CD4-positive, alpha-beta T cell treated with Interleukin-15 for 1 hour (primary cell): ENCODE results near the gene PDSS1.
"Not testable (repeated sequence)": the region's sequence is repeated elsewhere in the genome, so short reads cannot be mapped to it uniquely, and the experiment has no call there.

Source experiments
- DNase-seq: peaks from one replicate; pipeline ENCODE4 v3.0.0-alpha.2; 2020

Gene PDSS1

DNA sequence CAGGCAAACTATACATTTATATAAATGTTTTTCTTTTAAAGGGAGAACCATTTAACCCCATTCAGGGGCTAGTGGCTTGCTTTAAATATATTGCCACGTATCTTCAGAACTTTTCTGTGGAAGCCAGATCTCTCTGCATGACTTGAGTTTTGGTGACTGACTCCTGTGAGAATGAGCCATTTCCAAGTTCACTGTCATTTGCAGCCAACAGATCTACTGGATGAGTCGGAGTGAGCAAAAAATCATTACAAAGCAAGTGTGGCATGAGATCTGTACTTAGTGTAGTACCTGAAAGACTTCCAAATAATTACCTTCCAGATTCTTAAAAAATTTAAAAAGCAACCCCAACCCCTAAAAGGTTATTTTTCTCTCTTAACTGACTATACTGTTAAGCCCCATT lies 45.6 kb downstream of the PDSS1 start:
- no peak for DNase-seq

DNA sequence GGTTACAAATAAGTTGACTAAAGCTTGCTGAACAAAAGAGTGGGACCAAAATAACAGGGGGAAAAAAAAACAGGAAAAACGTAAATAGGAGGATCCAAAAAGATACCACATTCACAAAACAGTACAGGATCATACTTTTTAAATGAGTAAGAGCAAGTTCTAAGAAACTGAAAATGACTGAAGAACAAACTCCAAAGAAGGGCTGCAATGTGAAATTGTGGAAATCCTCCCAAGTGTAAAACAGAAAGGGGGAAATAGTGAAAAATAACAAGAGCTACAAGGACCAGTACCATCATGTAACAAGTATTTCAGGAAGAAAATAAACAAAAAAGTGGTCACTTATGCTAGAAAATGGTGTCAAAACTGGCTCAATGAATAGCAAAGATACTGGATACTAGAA lies 46.3 kb downstream of the PDSS1 start:
- no peak for DNase-seq

DNA sequence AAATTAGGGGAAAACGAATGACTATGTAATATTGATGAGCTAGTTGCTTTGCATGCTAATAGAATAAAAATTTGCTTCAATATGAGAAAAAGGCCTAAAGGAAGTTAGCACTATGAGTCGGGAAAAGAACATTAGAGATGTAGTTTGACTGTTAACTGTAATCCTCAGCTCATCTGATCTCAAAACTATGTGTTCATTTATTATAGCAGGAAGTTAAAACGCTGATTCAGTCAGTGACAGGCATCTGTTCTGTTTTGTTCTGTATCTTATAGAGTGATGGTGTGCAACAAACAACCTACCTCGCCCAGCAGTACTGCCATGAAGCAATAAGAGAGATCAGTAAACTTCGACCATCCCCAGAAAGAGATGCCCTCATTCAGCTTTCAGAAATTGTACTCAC lies 48.6 kb downstream of the PDSS1 start:
- DNase-seq: no peak

DNA sequence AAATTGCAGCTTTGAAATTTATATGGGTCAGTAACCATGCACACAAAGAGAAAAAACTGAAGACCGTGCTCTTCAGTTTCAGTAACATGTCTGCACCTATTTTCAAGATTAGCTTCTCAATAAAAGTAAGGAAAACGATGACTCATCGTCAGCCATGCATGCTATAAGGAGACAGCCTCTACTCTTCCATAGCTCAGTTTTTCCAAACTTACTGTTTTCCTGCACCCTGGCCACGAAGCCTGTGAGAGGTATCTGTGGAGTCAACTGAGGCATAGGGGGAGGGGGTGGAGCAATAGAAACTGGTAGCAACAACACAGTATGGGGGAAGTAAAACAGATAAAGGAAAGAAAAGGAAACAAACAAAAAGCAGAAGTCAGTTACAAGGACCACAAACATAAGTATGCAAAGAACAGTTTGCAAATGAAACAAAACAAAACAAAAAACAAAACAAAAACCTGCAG lies 58.0 kb downstream of the PDSS1 start:
- DNase-seq: no peak

DNA sequence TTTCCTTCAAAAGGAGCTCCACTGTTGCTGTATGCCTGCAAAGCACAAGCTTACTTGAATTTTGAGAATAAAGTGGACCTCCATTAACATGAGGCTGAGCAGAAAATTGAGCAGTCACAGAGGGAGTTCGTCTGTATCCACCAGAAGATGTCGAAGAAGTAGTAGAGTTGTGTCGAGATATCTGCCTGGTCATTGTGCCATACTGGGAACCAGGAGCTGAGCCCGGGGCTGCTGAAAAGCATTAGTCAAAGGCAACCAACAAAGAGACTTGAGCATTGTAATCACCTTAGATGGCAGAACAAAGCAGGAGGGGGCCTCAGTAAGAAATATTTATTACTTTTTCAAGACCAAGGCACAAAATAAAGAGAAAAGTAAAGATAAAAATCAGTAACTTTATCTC lies 61.5 kb downstream of the PDSS1 start:
- DNase-seq: no peak

DNA sequence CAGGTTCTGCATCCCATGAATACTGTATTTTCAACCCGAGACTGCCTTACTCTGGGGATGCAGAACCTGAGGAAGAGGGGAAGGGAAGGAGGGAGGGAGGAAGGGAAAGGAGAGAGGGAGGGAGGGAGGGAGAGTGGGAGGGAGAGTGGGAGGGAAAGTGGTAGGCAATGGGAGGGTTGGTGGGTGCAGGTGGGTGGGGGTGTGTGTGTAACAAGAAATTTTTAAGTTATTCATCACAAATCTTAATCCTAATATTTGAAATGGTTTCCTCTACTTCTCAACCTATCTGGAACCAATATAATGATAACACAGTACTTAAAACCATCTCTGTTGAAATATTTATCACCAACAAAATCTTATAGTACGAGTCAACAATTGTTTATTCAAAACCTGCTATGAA lies 68.0 kb downstream of the PDSS1 start:
- no peak for DNase-seq

DNA sequence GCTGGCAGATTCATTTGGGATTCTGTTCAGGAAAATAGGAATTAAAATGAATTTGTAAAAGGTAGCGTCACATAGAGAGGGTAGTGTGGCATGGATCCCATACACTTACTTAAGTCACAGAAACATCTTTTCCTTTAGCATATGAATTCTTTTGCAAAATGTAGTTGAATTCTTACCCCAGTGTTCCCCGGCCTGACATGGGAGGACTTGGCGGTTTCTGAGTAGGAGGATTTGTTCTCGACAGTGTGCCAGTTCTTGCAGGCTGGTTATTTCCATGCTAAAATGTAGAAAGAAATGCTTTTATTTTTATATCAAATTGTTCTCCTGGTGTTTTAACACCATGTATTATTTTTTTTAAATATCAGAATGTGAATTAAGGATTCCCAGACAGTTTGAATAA lies 72.6 kb downstream of the PDSS1 start:
- no peak for DNase-seq

DNA sequence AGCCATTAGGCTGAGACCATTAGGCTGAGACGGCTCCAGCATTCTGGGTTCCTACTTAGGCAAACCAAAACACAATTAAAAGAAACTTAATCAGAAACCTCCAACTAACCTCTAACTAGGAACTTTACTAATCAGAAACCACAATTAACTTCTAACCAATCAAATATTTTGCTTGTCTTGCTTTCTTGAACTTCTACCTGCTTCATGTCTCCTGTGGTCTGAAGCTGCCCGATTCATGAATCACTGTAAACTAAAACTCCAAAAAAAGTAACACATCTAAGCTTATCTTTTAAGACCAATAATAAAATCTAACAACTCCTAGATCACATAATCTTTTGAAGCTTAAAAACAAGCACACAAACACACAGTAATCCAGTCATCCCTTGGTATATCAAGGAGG lies 76.1 kb downstream of the PDSS1 start:
- no peak for DNase-seq

DNA sequence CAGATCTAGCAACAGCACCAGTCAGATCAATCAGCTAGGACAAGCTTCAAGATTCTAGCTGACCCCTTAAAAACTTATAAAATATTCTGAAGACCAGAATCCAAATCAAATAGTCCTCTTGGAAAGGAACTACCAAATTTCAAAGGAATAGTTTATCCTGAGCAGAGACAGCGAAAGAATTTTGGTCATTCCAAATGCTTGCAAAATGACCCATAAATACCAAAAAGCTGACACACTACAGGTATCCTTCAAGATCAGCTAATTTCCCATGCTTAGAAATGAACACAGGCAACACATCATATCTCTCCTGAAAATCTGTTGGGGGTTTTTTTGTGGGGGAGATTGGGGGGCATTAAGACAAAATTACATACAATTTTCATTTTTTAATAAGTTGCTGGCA lies 78.8 kb downstream of the PDSS1 start:
- no peak for DNase-seq

DNA sequence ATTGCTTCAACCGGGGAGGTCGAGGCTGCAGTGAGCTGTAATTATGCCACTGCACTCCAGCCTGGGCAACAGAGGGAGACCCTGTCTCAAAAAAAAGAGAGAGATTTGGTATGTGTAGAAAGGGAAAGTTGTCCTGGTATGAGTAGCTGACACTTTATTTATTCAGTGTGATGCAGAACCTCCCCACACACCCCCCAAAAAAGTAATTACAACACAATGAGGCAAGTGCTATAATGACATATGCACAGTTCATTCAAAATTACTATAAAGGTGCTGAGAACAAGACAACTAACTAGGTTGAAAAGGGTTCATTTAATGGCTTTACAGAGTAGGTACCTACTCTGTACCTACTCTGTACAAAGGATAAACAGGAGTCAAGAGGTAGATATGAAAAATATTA lies 80.2 kb downstream of the PDSS1 start:
- DNase-seq: no peak

DNA sequence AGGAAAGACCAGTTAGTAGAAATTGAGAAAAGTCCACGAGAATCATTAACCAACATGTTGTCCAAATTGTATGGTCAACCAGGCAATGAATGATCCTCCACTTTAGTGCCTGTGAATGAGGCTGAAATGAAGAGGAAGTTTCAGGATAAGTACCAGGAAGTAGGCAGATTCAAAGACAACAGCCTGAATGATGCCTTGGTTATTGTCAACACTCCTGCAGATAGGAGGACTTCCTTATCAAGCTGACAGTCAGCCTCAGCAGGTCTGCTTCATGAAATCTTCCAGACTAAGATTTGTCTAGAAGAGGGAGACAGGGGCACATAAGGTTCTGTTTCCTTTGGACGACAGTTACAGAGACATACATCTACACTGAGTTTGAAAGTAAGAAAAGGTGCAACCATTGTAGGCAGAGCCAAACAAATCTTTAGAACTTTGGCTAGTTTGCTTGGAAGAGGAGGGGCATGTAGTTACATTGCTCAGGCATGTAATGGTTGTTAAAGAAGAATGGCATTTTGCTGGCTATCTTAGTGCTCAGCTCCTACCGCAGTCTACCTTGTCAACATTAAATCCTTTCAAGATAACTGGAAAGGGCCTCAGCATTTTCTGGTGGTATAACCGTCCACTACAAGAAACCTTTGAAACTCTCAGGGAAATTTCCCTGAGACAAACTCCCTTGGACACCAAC lies 81.8 kb downstream of the PDSS1 start:
- DNase-seq: no peak

DNA sequence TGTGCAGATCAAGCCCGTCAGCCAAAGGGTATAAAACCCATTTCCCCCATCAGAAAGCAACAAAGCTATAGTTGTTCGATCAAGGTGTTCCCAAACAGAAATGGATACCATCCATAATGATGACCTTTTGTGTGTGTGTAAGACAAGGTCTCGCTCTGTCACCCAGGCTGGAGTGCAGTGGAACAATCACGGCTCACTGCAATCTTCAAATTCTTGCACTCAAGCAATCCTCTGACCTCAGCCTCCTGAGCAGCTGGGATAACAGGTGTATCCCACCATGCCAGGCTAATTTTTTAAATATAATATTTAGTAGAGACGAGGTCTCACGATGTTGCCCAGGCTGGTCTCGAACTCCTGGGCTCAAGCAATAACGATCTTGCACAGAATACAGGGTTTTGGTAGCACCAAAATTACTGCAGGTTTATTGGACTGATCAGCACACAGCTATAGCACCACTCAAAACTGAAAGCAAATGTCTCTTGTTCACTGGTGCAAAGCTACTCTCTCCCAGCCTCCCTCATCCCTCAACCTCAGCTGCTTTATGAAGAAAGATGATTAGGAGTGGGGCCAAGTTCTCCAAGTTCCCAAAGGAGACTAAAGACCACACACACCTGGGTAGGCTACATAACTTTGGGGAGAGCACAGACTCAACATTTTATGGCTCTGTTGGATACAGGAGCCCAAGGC lies 82.7 kb downstream of the PDSS1 start:
- DNase-seq: no peak

DNA sequence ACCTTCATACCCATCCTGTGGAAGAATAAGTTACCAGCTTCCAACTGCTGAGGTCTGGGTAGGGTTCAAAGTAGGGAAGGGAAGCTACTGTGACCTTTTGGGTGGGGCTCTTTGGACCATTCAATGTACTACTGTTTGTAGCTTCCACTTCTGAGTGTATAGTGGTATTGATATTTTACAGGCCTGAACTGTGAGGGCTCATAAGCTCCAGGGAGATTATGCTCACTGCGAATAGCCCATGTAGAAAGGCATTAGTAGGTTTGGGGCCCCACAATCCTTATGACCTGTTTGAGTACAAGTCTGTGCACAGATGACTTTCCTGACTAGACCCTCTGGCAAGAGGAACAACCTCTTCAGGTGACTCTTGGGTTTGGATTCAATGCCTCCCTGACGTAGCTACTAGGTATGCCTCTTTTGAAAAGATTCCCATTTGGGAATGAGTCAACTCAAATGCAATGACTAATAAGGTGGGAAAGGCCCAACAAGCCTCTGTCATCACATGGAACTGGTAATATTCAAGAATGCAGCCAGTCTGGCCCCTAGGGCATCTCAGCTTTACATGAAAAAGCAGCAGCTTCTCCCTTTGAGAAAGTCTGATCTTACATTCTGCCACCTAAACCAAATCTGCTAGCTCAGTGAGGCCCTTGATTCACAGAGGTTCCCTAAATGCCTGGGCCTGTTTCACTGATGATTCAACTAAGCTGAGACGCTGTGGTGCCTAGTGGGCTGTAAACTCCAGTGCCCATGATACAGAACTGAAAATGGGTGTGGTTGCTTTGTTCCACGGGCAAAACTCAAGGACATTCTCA lies 83.5 kb downstream of the PDSS1 start:
- DNase-seq: peak; percentile 38

DNA sequence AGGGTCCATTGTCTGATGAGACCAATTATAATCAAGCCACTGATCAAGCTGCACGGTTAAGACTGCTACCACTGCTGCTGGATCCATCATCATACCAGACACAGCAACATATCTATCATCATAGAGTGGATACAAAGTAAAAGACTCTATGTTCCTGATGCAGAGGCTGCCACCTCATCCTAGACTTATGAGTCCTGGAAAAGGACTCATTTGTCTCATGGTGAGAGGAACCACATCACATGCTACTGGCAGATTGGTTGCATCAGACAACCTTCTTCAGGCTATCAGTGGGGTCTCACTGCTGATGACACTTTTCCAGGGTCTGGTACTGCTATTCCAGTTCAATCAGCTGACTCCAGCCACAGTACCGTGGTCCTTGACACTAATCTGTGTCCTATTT lies 84.3 kb downstream of the PDSS1 start:
- no peak for DNase-seq

DNA sequence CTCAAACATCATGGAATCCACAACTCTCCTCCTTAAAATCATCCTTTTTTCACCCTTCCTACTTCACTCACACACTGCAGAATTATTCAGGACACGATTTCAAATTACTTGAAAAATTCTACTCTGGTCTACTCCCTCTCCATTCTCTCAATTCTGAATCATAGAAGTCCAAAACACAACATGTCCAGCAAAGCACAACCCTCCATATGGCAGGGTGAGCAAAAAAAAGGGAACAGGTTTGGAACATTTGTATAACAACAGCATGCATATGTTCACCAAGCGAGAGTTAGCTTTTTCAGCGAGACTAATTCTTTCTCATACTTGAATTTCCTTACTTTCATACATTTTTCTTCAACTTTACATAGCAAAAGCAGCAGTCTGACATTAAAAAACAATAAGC lies 89.9 kb downstream of the PDSS1 start:
- no peak for DNase-seq

DNA sequence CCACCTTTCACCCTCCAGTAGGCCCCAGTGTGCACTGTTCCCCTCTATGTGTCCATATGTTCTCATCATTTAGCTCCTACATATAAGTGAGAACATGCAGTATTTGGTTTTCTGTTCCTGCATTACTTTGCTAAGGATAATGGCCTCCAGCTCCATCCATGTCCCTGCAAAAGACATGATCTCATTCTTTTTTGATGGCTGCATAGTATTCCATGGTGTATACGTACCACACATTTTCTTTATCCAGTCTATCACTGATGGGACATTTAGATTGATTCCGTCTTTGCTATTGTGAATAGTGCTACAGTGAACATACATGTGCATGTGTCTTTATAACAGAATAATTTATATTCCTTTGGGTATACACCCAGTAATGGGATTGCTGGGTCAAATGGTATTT lies 92.3 kb downstream of the PDSS1 start:
- DNase-seq: not testable (repeated sequence)

DNA sequence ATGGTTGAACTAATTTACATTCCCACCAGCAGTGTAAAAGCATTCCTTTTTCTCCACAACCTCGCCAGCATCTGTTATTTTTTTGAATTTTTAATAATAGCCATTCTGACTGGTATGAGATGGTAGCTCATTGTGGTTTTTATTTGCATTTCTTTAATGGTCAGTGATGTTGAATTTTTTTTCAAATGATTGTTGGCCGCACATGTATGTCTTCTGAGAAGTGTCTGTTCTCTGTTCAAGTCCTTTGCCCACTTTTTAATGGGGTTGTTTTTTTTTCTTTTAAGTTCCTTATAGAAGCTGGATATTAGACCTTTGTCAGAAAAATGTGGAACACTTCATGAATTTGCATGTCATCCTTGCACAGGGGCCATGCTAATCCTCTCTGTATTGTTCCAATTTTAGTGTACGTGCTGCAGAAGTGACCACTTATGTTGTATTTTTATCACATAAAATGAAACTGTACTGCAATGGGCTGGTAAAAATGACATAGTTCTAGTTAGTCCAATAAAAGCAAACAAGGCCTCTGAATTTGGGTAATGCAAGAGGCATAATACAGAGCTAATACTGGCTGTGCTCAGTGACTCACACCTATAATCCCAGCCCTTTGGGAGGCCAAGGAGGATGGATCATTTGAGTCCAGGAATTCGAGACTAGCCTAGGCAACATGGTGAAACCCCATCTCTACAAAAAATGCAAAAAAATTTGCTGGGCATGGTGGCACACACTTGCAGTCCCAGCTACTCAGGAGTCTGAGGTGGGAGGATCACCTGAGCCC lies 92.9 kb downstream of the PDSS1 start:
- DNase-seq: no peak

DNA sequence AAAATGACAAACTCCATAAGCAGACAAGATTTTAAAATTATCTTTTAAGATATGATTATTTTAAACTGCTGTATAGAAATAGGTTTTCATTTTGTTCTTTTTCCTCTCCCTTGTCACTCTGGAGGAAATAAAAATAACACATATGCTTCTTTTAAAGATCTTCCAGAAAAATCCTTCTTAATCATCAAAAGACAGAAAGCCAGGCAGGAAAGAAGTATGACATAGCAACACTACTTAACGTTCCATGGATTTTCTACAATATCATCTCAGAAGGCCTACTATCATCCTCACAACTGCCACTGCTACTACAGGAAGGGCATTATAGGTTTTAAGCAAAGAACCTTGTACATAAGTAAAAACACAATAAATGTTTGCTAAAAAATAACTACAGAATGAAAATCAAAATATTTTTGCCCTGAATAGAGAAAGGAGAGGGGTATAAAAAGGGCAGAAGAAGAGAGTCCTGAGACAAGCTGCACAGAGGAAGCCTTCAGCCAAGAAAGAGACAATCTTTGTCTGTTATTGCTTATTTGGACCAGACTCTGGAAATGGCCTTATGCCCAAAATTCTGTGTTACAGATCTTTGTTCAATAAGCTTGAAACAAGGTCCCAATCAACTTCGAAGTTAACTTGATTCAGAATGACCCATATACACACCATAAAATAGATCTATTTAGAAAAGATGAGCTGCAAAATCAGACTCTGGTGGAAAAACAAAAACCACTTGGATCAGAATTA lies 95.4 kb downstream of the PDSS1 start:
- DNase-seq: no peak
